Measurements from ENCODE around the gene SMPD2. TPM values are rescaled to one million over a fixed set of nuclear protein-coding genes. Genes with fewer than 3 reads are reported as not detected.

Gene SMPD2
- total and polyA plus RNA-seq, 2 donors (not counting 3 experiments of a cell fraction or from before 2014, with no cell fraction given): 6.9 to 10.0 TPM

DNA sequence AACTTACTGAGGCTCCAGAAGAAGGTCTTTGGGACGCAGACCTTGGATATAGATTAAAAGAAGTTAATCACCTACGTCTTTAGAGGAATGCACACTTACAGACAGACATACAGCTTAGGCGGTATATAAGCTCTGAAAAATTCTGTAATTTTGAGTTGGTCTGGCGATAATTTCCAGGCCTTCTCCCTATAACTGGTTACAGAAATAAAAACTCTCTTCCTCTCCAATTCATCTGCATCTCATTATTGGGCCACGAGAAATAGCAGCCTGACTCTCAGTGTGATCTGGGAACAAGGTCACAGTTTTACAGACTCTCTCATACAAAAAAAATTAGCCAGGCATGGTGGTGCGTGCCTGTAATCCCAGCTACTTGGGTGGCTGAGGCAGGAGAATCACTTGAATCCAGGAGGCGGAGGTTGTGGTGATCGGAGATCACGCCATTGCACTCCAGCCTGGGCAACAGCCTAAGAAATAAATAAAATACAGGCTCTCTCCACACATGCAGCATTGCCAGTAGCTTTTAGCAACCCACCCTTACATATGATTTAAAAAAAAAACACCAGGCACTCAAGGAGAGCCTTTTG is 37.8 kb downstream of the SMPD2 start:
- BruUV-seq (replicated peaks): no TSS peak
- CTCF ChIA-PET: interaction anchor here (1.5 kb wide), 1 partner anchor 14 kb away, joined by 3 read pairs; no protein-coding TSS in a partner anchor
- no peaks in the 10 kb centered on the region for H3K27me3 ChIP-seq (ENCODE audit: control insufficient read depth in 2 of 2, insufficient read depth in 2 of 2, low read length in 2 of 2)
- peaks cover 2 to 12% of the 10 kb centered on the region in 2 experiments for H3K36me3 ChIP-seq (ENCODE audit: control insufficient read depth in 2 of 2, extremely low read depth in 1 of 2, insufficient read depth in 2 of 2, low read length in 2 of 2)
- dilution Hi-C loops (cut with MboI; ENCODE audit: extremely low pct_ligation_motif_present, low sequenced_read_pairs): no loop called here
- FAIRE-seq (no peak), DNase-seq (ENCODE audit: low read depth, low spot score) (no peak)
- peak overlapping the region; percentile 62 for H3K4me2 ChIP-seq (ENCODE audit: insufficient read depth, low read length)
- POLR2A ChIA-PET: no interaction called here
- no peaks in the 10 kb centered on the region for H4K20me1 ChIP-seq (replicated peaks; ENCODE audit: control insufficient read depth, extremely low read depth, insufficient read depth, low read length)
- no peaks in the 10 kb centered on the region for H3K9me3 ChIP-seq (replicated peaks; ENCODE audit: control insufficient read depth, insufficient read depth, low read length)
- TF ChIP-seq POLR2AphosphoS5 (IDR thresholded peaks at IDR 0.05; ENCODE audit: insufficient read depth, low read depth, low read length) (no peak), EZH2 (IDR thresholded peaks at IDR 0.05; ENCODE audit: borderline replicate concordance, low read depth, low read length, severe bottlenecking) (no peak), FOS (IDR thresholded peaks at IDR 0.05; ENCODE audit: borderline replicate concordance, insufficient read depth, low read length) (no peak), GATA2 (IDR thresholded peaks at IDR 0.05; ENCODE audit: insufficient read depth, insufficient read length, low read depth, low read length) (no peak), JUN (IDR thresholded peaks at IDR 0.05; ENCODE audit: borderline replicate concordance, insufficient read depth, insufficient read length, low read depth) (no peak), MYC (IDR thresholded peaks at IDR 0.05; ENCODE audit: low read depth, low read length) (no peak), POLR2A (IDR thresholded peaks at IDR 0.05; ENCODE audit: low read depth, low read length) (no peak)
- TF ChIP-seq, protein P1, sequence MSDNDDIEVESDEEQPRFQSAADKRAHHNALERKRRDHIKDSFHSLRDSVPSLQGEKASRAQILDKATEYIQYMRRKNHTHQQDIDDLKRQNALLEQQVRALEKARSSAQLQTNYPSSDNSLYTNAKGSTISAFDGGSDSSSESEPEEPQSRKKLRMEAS (IDR thresholded peaks at IDR 0.05; ENCODE audit: insufficient read depth, insufficient read length): no peak
- TF ChIP-seq, protein P2, sequence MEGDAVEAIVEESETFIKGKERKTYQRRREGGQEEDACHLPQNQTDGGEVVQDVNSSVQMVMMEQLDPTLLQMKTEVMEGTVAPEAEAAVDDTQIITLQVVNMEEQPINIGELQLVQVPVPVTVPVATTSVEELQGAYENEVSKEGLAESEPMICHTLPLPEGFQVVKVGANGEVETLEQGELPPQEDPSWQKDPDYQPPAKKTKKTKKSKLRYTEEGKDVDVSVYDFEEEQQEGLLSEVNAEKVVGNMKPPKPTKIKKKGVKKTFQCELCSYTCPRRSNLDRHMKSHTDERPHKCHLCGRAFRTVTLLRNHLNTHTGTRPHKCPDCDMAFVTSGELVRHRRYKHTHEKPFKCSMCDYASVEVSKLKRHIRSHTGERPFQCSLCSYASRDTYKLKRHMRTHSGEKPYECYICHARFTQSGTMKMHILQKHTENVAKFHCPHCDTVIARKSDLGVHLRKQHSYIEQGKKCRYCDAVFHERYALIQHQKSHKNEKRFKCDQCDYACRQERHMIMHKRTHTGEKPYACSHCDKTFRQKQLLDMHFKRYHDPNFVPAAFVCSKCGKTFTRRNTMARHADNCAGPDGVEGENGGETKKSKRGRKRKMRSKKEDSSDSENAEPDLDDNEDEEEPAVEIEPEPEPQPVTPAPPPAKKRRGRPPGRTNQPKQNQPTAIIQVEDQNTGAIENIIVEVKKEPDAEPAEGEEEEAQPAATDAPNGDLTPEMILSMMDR (IDR thresholded peaks at IDR 0.05; ENCODE audit: extremely low read depth in 1 of 2, insufficient read depth in 1 of 2, low read depth in 1 of 2, low read length in 2 of 2): no peak
- no peak overlapping the region for H3K4me3 ChIP-seq (replicated peaks in 1 of 3; ENCODE audit: insufficient read depth in 1 of 3, low read depth in 1 of 3, low read length in 3 of 3)
- no peak overlapping the region for H2AFZ ChIP-seq (ENCODE audit: low read depth, low read length)
- H3K27ac ChIP-seq (ENCODE audit: insufficient read depth, low read depth, low read length): no peak overlapping the region
- H3K9ac ChIP-seq (replicated peaks; ENCODE audit: extremely low read depth, insufficient read depth, low read length): no peak overlapping the region
- intact Hi-C loops (cut with micrococcal nuclease): no loop called here
- peaks cover 53% of the 10 kb centered on the region for H3K79me2 ChIP-seq (ENCODE audit: control insufficient read depth, insufficient read depth, low read length)
- peaks cover 24% of the 10 kb centered on the region for H3K4me1 ChIP-seq (ENCODE audit: control insufficient read depth, extremely low read depth, insufficient read depth, low read length)
- H3K9me1 ChIP-seq (replicated peaks; ENCODE audit: control insufficient read depth, extremely low read depth, insufficient read depth, low read length): no peaks in the 10 kb centered on the region

Measured in endothelial cell of umbilical vein (primary cell).